ENCODE measurements around the gene RNF133. TPM values are rescaled to one million over a fixed set of nuclear protein-coding genes. Genes with fewer than 3 reads are reported as not detected.

The RNF133 gene
- total and polyA plus RNA-seq, 2 experiments from 2014 or later = 0.10 to 2.2 TPM

DNA sequence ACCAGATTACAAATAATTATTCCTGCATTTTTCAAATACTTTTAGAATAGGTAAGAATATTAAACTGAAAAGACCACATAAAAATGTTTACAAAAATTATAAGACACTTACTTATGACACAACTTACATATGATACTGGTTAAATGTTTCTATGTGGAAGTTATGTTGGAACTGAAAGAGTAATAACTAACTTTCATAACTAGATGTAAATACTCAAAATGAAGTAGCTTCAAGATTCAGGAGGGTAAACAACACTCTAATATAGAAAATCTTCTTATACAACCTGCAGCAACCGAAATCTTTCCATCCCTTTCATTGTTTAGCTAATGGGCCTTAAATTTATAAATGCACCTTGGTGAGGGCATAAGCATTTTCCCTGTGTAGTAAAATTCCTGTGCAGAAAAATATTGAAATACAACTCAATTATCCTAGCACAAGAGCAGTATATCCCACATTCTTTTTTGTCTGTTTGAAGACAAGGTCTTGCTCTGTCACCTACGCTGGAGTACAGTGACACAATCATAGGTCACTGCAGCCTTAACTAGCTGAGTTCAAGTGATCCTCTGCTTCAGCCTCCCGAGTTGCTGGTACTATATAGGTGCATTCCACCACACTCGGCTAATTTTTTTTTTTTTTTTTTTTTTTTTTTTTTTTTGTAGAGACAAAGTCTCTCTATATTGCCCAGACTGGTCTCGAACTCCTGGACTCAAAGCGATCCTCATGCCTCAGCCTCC, 18.6 kb upstream of the RNF133 start:
- 96% methylated on average over 6 of the region's 6 CpGs for WGBS (ENCODE audit: low lambda C conversion rate, missing lambda C conversion rate)
- Histone ChIP-seq H3K4me2 (no peak overlapping the region), H3K27me3 (no peaks in the 10 kb centered on the region), H3K4me1 (ENCODE audit: insufficient read depth) (peaks cover 6% of the 10 kb centered on the region), H3K27ac (no peak overlapping the region), H2AFZ (no peak overlapping the region), H3K79me2 (peaks cover 2% of the 10 kb centered on the region), H3K9me3 (ENCODE audit: low read depth) (no peaks in the 10 kb centered on the region), H3K4me3 (no peak overlapping the region), H3K9me2 (replicated peaks; ENCODE audit: insufficient read depth) (no peaks in the 10 kb centered on the region), H3K36me3 (replicated peaks; ENCODE audit: insufficient read depth, low read depth) (no peaks in the 10 kb centered on the region), H4K20me1 (ENCODE audit: insufficient read depth, poor library complexity, severe bottlenecking) (no peaks in the 10 kb centered on the region)
- no peak for DNase-seq (ENCODE audit: low spot score)
- TF ChIP-seq EZH2phosphoT487 (IDR thresholded peaks at IDR 0.05; ENCODE audit: low read depth, severe bottlenecking, unreplicated experiment) (no peak), EZH2 (IDR thresholded peaks at IDR 0.05; ENCODE audit: borderline replicate concordance) (no peak)
- TF ChIP-seq, protein P1, sequence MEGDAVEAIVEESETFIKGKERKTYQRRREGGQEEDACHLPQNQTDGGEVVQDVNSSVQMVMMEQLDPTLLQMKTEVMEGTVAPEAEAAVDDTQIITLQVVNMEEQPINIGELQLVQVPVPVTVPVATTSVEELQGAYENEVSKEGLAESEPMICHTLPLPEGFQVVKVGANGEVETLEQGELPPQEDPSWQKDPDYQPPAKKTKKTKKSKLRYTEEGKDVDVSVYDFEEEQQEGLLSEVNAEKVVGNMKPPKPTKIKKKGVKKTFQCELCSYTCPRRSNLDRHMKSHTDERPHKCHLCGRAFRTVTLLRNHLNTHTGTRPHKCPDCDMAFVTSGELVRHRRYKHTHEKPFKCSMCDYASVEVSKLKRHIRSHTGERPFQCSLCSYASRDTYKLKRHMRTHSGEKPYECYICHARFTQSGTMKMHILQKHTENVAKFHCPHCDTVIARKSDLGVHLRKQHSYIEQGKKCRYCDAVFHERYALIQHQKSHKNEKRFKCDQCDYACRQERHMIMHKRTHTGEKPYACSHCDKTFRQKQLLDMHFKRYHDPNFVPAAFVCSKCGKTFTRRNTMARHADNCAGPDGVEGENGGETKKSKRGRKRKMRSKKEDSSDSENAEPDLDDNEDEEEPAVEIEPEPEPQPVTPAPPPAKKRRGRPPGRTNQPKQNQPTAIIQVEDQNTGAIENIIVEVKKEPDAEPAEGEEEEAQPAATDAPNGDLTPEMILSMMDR (IDR thresholded peaks at IDR 0.05; ENCODE audit: poor library complexity) = no peak

DNA sequence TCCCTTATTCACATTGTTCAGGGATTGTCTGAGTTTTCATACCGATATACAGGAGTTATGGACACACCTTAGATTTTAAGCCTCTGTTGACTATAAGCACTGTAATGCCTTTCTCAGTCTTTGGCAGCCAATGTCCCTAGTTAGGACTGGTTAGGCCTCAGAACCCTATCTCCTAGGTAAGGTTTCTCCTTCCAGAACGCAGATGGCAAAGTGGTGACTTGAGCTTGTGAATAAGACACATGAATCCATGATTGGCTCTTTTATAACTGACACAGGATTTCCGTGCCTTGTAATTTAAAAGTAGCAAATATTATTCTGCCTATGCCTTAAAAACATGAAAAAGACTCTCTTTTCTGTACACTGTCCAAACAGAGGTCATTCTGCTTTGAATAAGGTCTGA, 16.3 kb upstream of the RNF133 start:
- 94% methylated on average over 3 of the region's 3 CpGs for WGBS (ENCODE audit: low lambda C conversion rate, missing lambda C conversion rate)
- H3K79me2 ChIP-seq = peaks cover 5% of the 10 kb centered on the region
- TF ChIP-seq EZH2 (IDR thresholded peaks at IDR 0.05; ENCODE audit: borderline replicate concordance) = no peak
- TF ChIP-seq EZH2phosphoT487 (IDR thresholded peaks at IDR 0.05; ENCODE audit: low read depth, severe bottlenecking, unreplicated experiment) = no peak
- TF ChIP-seq, protein P1 (IDR thresholded peaks at IDR 0.05; ENCODE audit: poor library complexity) = no peak

DNA sequence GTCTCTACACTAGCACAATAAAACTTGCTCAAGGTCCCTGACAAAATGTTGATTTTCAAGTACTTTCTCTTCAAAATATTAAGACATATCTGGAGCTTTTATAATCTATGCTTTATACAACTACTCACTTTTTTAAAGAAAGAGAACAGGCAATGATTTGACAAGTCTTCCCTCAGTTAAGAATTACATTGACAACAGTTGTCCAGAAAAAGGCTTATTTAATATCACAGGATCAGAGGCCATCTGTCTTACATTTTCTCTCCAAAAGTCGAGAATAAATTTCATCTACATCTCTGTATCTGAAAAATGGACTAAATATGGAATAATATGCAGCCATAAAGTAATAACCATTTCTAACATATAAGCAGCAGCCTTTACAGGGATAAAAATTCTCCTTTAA, 12.0 kb upstream of the RNF133 start:
- Histone ChIP-seq H3K27ac (no peak overlapping the region), H3K9me3 (ENCODE audit: low read depth) (no peaks in the 10 kb centered on the region), H3K79me2 (peaks cover 5% of the 10 kb centered on the region), H2AFZ (no peak overlapping the region), H3K4me2 (no peak overlapping the region), H3K36me3 (replicated peaks; ENCODE audit: insufficient read depth, low read depth) (no peaks in the 10 kb centered on the region), H3K4me3 (no peak overlapping the region), H3K9me2 (replicated peaks; ENCODE audit: insufficient read depth) (no peaks in the 10 kb centered on the region), H4K20me1 (ENCODE audit: insufficient read depth, poor library complexity, severe bottlenecking) (no peaks in the 10 kb centered on the region), H3K4me1 (ENCODE audit: insufficient read depth) (peaks cover 6% of the 10 kb centered on the region), H3K27me3 (no peaks in the 10 kb centered on the region)
- no peak for DNase-seq (ENCODE audit: low spot score)
- 90% methylated on average over 1 of the region's 1 CpG for WGBS (ENCODE audit: low lambda C conversion rate, missing lambda C conversion rate)
- no peak for TF ChIP-seq EZH2phosphoT487 (IDR thresholded peaks at IDR 0.05; ENCODE audit: low read depth, severe bottlenecking, unreplicated experiment)
- TF ChIP-seq, protein P1 (IDR thresholded peaks at IDR 0.05; ENCODE audit: poor library complexity) = no peak
- no peak for TF ChIP-seq EZH2 (IDR thresholded peaks at IDR 0.05; ENCODE audit: borderline replicate concordance)

More for the DNA sequence above, 16.3 kb upstream of the RNF133 start:
- H3K9me2 ChIP-seq (replicated peaks; ENCODE audit: insufficient read depth) = no peaks in the 10 kb centered on the region
- H4K20me1 ChIP-seq (ENCODE audit: insufficient read depth, poor library complexity, severe bottlenecking) = no peaks in the 10 kb centered on the region
- H3K36me3 ChIP-seq (replicated peaks; ENCODE audit: insufficient read depth, low read depth) = no peaks in the 10 kb centered on the region
- no peak overlapping the region for H3K4me3 ChIP-seq
- no peak overlapping the region for H3K27ac ChIP-seq
- no peak overlapping the region for H2AFZ ChIP-seq
- no peaks in the 10 kb centered on the region for H3K9me3 ChIP-seq (ENCODE audit: low read depth)
- peaks cover 6% of the 10 kb centered on the region for H3K4me1 ChIP-seq (ENCODE audit: insufficient read depth)
- no peak for DNase-seq (ENCODE audit: low spot score)
- H3K27me3 ChIP-seq = no peaks in the 10 kb centered on the region
- H3K4me2 ChIP-seq = no peak overlapping the region

All from hepatocyte (in vitro differentiated cells).